ENCODE measurements around the gene IL37.

The IL37 gene

GRCh38 chr2:112960230-112960825 lies 49.4 kb downstream of the IL37 start:
- DNase-seq (ENCODE audit: low spot score) = no peak

GRCh38 chr2:112962308-112963175 lies 51.6 kb downstream of the IL37 start:
- no peak for DNase-seq (ENCODE audit: low spot score)

DNA sequence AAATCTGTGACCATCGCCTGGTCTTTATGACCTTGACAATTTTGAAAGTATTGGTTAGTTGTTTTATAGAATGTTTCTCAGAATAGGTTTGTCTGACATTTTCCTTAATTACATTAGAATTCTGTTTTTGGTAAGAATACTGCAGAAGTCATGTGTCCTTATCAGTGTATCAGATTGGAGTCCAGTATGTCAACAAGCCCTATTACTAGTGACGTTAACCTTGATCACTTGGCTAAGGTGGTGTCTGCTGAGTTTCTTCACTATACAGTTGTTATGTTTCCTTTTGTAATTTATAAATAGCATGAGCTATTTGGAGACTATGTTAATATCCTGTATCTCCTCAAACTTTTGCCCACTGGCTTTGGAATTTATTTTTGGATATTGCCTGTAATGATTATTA lies 56.1 kb downstream of the IL37 start:
- DNase-seq (ENCODE audit: low spot score) = no peak

Data from CD4-positive, alpha-beta T cell treated with Interleukin-15 for 4 hours (primary cell).